Sigmoid colon (tissue), 3 donors: ENCODE data around the gene RBM6.

Experiments
- CTCF ChIP-seq, 4 experiments: fragments of 450-650 bp in 3 of 4; fragments of 200-600 bp in 1 of 4; IDR thresholded peaks; one replicate each; pipeline ENCODE4 v1.5.1; 2016 to 2019; ENCODE audit warnings: antibody characterized with exemption in 4 of 4, mild to moderate bottlenecking in 3 of 4, moderate library complexity in 2 of 4
- POLR2A ChIP-seq, 2 donors: fragments of 450-650 bp; IDR thresholded peaks; one replicate each; pipeline ENCODE4 v1.6.1; 2016; ENCODE audit warnings: antibody characterized with exemption in 2 of 2, mild to moderate bottlenecking in 2 of 2, moderate library complexity in 2 of 2

- TF ChIP-seq CTCF (IDR thresholded peaks at IDR 0.05): no peak
- TF ChIP-seq POLR2A (IDR thresholded peaks at IDR 0.05): no peak
These were observed 180.6 kb downstream of the RBM6 start for GRCh38 chr3:50120364-50121071.
